ENCODE results near the gene BOD1.

DNA sequence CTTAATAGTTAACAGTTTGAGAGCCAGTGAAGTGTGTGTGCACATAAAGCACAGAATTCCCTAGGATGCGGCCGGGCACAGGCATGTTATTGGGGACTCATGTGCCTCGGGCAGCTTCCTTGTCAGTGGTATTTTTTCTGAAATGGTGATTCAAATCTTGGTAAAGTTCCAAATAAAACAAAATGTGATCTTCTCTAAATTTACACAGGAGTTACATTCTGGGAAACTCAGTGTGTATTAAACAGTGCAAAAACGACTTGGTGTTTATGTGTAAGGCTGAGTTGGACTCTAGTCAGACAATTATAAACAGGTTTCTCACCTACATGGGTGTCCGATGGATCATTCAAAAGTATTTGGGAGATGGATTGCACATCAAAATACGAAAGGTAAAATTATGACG is 48.9 kb downstream of the BOD1 start:
- TF ChIP-seq GATA2 (IDR thresholded peaks at IDR 0.05; ENCODE audit: low read depth, low read length) = no peak
- no peak for TF ChIP-seq GATA3 (IDR thresholded peaks at IDR 0.05; ENCODE audit: low read depth, low read length)
